HepG2 (cell line): Measurements from ENCODE around the gene AKAP6. TPM values are rescaled to one million over a fixed set of nuclear protein-coding genes. Genes with fewer than 3 reads are reported as not detected.

Source experiments
- ATAC-seq: fragments of 200-7000 bp; cut with Tn5 transposase; 3 replicates; pipeline ENCODE4 v1.9.1; 2020; ENCODE audit warnings: mild to moderate bottlenecking, moderate library complexity
- BruUV-seq: library from RNA; stranded (reverse); fragments of 400-500 nt; replicated peaks from 2 replicates; lab custom pipeline; 2021; lab: Mats Ljungman, UMichigan
- CTCF ChIA-PET: fragments of 300-600 bp; formaldehyde crosslinking; extraction: SDS; loops from one replicate; lab custom pipeline; 2021; ENCODE audit warnings: low total read pairs, inconsistent platforms, low intra/inter-chr PET ratio; lab: Yijun Ruan, JAX
- POLR2A ChIA-PET: fragments of 350-600 bp; sonication (Branson Sonifier 250); formaldehyde crosslinking; loops from one replicate; lab custom pipeline; 2020; ENCODE audit warnings: antibody characterized with exemption, inconsistent platforms; lab: Yijun Ruan, JAX
- DNase-seq: peaks from one replicate; pipeline ENCODE4 v3.0.0-alpha.2; 2015; ENCODE audit warnings: low spot score
- FAIRE-seq: peaks from 3 replicates; lab custom pipeline; 2011; peaks lifted over from hg19 to GRCh38; lab: Jason Lieb, UNC
- H2AFZ ChIP-seq: one replicate; pipeline ENCODE4 v1.6.1; 2011; ENCODE audit warnings: low read length, inconsistent platforms
- H3K27ac ChIP-seq: fragments of 300-600 bp; 3 replicates; pipeline ENCODE4 v1.8.0; 2011; ENCODE audit warnings: mixed run types, mild to moderate bottlenecking, mixed read lengths, low read length, inconsistent platforms; ENCODE audit not compliant: insufficient read depth; ENCODE audit errors: extremely low read length
- H3K27me3 ChIP-seq, 2 experiments: fragments of 200-600 bp in 1 of 2; 2 replicates in 1 of 2; 3 replicates in 1 of 2; pipeline versions ENCODE4 v1.6.0 to v1.8.0; 2011; ENCODE audit warnings: low read length in 2 of 2, mild to moderate bottlenecking in 2 of 2, moderate library complexity in 2 of 2, inconsistent platforms in 1 of 2; ENCODE audit not compliant: insufficient read depth in 2 of 2, control insufficient read depth in 1 of 2
- H3K36me3 ChIP-seq, 2 experiments: fragments of 200-600 bp in 1 of 2; replicated peaks in 1 of 2; 2 replicates in 1 of 2; 3 replicates in 1 of 2; pipeline versions ENCODE4 v1.5.1 to v1.8.0; 2011; ENCODE audit warnings: low read length in 2 of 2, inconsistent platforms in 1 of 2; ENCODE audit not compliant: insufficient read depth in 2 of 2, control insufficient read depth in 1 of 2
- H3K4me1 ChIP-seq: 2 replicates; pipeline ENCODE4 v1.5.1; 2012; ENCODE audit warnings: low read length, inconsistent platforms; ENCODE audit not compliant: insufficient read depth
- H3K4me2 ChIP-seq: 2 replicates; pipeline ENCODE4 v1.6.0; 2011; ENCODE audit warnings: low read depth, low read length, inconsistent platforms
- H3K4me3 ChIP-seq, 3 experiments: fragments of 200-600 bp in 1 of 3; sonication (generic), shearing (Covaris generic) in 1 of 3; replicated peaks in 1 of 3; 2 replicates each; pipeline ENCODE4 v1.5.1; 2011 to 2016; ENCODE audit warnings: low read length in 3 of 3, inconsistent platforms in 2 of 3, low read depth in 2 of 3, mild to moderate bottlenecking in 2 of 3, control low read depth in 1 of 3, mixed read lengths in 1 of 3; ENCODE audit not compliant: insufficient read depth in 1 of 3
- H3K79me2 ChIP-seq: one replicate; pipeline ENCODE4 v1.6.1; 2011; ENCODE audit warnings: low read length, inconsistent platforms; ENCODE audit not compliant: insufficient read depth
- H3K9ac ChIP-seq: 2 replicates; pipeline ENCODE4 v1.6.0; 2011; ENCODE audit warnings: mild to moderate bottlenecking, low read depth, low read length, inconsistent platforms; ENCODE audit not compliant: insufficient read depth
- H3K9me3 ChIP-seq: 2 replicates; pipeline ENCODE4 v1.5.1; 2012; ENCODE audit warnings: mild to moderate bottlenecking, low read length
- H4K20me1 ChIP-seq: 2 replicates; pipeline ENCODE4 v1.6.0; 2011; ENCODE audit warnings: inconsistent platforms, mild to moderate bottlenecking, low read length, moderate library complexity; ENCODE audit not compliant: insufficient read depth
- CHCHD3 ChIP-seq: sonication (generic); formaldehyde crosslinking; IDR thresholded peaks from 2 replicates; pipeline ENCODE4 v1.8.0; 2022; ENCODE audit warnings: mild to moderate bottlenecking, missing genetic modification reagents, moderate library complexity
- GABPA ChIP-seq, 2 experiments: IDR thresholded peaks; 2 replicates each; pipeline ENCODE4 v1.6.1; 2011 to 2016; ENCODE audit warnings: low read depth in 2 of 2, low read length in 1 of 2, missing biosample characterization in 1 of 2, missing genetic modification characterization in 1 of 2
- GATAD2A ChIP-seq: IDR thresholded peaks from 2 replicates; pipeline ENCODE4 v1.6.1; 2016
- KLF6 ChIP-seq: IDR thresholded peaks from 2 replicates; pipeline ENCODE4 v1.8.0; 2016; ENCODE audit warnings: missing biosample characterization, missing genetic modification reagents
- PCBP1 ChIP-seq: fragments of 200-400 bp; formaldehyde crosslinking; IDR thresholded peaks from 2 replicates; pipeline ENCODE4 v1.6.1; 2017; ENCODE audit warnings: mild to moderate bottlenecking, low read depth, low read length, borderline replicate concordance
- RXRA ChIP-seq: sonication (generic); formaldehyde crosslinking; IDR thresholded peaks from 2 replicates; pipeline ENCODE4 v1.5.1; 2020; ENCODE audit warnings: missing genetic modification reagents
- SUZ12 ChIP-seq: fragments of 150-350 bp; IDR thresholded peaks from 2 replicates; pipeline ENCODE4 v1.6.1; 2014; ENCODE audit warnings: low read depth, low read length
- TBX2 ChIP-seq: sonication (generic); formaldehyde crosslinking; IDR thresholded peaks from 2 replicates; pipeline ENCODE4 v1.5.0; 2020; ENCODE audit warnings: missing genetic modification reagents, mild to moderate bottlenecking, borderline replicate concordance
- ZNF101 ChIP-seq: sonication (generic); formaldehyde crosslinking; IDR thresholded peaks from 2 replicates; pipeline ENCODE4 v1.4.0; 2020; ENCODE audit warnings: mild to moderate bottlenecking, low read depth, missing genetic modification reagents, borderline replicate concordance
- ZNF367 ChIP-seq: sonication (generic); formaldehyde crosslinking; IDR thresholded peaks from 2 replicates; pipeline ENCODE4 v1.4.0; 2020; ENCODE audit warnings: missing genetic modification reagents, borderline replicate concordance
- ZNF530 ChIP-seq: sonication (generic); formaldehyde crosslinking; IDR thresholded peaks from 2 replicates; pipeline ENCODE4 v1.5.0; 2020; ENCODE audit warnings: low read depth, mild to moderate bottlenecking, missing genetic modification reagents
- ZNF724P ChIP-seq: sonication (generic); formaldehyde crosslinking; IDR thresholded peaks from 2 replicates; pipeline ENCODE4 v1.8.0; 2022; ENCODE audit warnings: missing genetic modification reagents, borderline replicate concordance
- in situ Hi-C: cut with HindIII; loops from 2 replicates; pipeline ENCODE4 v1.10.0; 2017; ENCODE audit warnings: low pct_unique_long_range_greater_than_20kb; ENCODE audit not compliant: extremely low pct_ligation_motif_present
- intact Hi-C: fragments of 100-400 bp; cut with micrococcal nuclease; formaldehyde crosslinking; loops from one replicate; pipeline ENCODE4 v1.10.0; 2022; ENCODE audit not compliant: unreplicated experiment
- polyA plus RNA-seq, 8 experiments: library from polyadenylated mRNA; depleted of rRNA in 3 of 8; stranded (reverse) in 7 of 8; unstranded in 1 of 8; fragments of >200 nt; fragmentation: Illumina TruSeq in 4 of 8; extraction: Trizol in 4 of 8; gene quantifications; 2 replicates each; pipeline versions ENCODE4 v1.2.1 to v1.2.3, GENCODE V29; 2011 to 2016; ENCODE audit warnings: low read depth in 4 of 8, missing spikeins in 1 of 8, mixed read lengths in 1 of 8; ENCODE audit not compliant: insufficient read depth in 1 of 8
- total RNA-seq, 5 experiments: library from RNA; depleted of rRNA; stranded (reverse); fragments of >200 nt; fragmentation: Illumina TruSeq; extraction: Trizol; gene quantifications; 2 replicates each; pipeline ENCODE4 v1.2.3, GENCODE V29; 2016; ENCODE audit warnings: low read depth in 1 of 5
- TF ChIP-seq, protein P1 (sequence below), 2 experiments: fragments of 450-650 bp in 1 of 2; sonication (generic) in 1 of 2; formaldehyde crosslinking in 1 of 2; IDR thresholded peaks; 2 replicates each; pipeline versions ENCODE4 v1.6.1 to v1.8.0; 2016 to 2022; ENCODE audit warnings: antibody characterized with exemption in 1 of 2, mild to moderate bottlenecking in 1 of 2, missing genetic modification reagents in 1 of 2

Gene AKAP6
- total and polyA plus RNA-seq, 2 of the 13 experiments (the other 11 are each of a cell fraction or from before 2014, with no cell fraction given) = 1.4 TPM

DNA sequence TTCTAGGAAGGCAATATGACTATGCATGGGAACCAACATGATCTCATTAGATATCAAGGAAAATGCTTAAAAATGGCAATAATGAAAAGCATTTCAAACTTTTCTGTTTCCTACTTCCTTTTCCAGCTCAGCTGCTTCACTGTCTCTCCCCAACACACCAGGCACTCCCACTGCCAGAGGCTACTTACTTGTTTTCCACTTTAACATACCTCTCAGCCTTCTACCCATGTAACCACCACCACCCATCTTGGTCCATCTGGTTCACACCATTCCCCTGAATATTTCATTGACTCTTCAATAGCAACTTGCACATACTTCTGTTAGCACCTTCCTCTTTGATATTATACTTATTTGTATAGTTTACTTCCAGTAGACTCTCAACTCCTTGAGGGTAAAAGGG, 441.3 kb downstream of the AKAP6 start:
- Histone ChIP-seq H3K27ac (no peak overlapping the region), H3K4me1 (no peaks in the 10 kb centered on the region), H3K9ac (no peak overlapping the region), H3K9me3 (peaks cover 91% of the 10 kb centered on the region), H3K36me3 (no peaks in the 10 kb centered on the region), H3K4me2 (no peak overlapping the region), H3K4me3 (no peak overlapping the region), H4K20me1 (no peaks in the 10 kb centered on the region), H2AFZ (no peak overlapping the region)
- ChIA-PET CTCF (no interaction called here), POLR2A (no interaction called here)
- FAIRE-seq (no peak), DNase-seq (no peak)
- intact Hi-C loops = no loop called here
- no TSS peak for BruUV-seq
- TF ChIP-seq CHCHD3 = no peak
- TF ChIP-seq PCBP1 = no peak
- no peak for TF ChIP-seq RXRA
- no peak for TF ChIP-seq ZNF724P (CRISPR knock-in tag)
- TF ChIP-seq ZNF101 = no peak
- TF ChIP-seq GATAD2A = no peak
- TF ChIP-seq, protein P1, sequence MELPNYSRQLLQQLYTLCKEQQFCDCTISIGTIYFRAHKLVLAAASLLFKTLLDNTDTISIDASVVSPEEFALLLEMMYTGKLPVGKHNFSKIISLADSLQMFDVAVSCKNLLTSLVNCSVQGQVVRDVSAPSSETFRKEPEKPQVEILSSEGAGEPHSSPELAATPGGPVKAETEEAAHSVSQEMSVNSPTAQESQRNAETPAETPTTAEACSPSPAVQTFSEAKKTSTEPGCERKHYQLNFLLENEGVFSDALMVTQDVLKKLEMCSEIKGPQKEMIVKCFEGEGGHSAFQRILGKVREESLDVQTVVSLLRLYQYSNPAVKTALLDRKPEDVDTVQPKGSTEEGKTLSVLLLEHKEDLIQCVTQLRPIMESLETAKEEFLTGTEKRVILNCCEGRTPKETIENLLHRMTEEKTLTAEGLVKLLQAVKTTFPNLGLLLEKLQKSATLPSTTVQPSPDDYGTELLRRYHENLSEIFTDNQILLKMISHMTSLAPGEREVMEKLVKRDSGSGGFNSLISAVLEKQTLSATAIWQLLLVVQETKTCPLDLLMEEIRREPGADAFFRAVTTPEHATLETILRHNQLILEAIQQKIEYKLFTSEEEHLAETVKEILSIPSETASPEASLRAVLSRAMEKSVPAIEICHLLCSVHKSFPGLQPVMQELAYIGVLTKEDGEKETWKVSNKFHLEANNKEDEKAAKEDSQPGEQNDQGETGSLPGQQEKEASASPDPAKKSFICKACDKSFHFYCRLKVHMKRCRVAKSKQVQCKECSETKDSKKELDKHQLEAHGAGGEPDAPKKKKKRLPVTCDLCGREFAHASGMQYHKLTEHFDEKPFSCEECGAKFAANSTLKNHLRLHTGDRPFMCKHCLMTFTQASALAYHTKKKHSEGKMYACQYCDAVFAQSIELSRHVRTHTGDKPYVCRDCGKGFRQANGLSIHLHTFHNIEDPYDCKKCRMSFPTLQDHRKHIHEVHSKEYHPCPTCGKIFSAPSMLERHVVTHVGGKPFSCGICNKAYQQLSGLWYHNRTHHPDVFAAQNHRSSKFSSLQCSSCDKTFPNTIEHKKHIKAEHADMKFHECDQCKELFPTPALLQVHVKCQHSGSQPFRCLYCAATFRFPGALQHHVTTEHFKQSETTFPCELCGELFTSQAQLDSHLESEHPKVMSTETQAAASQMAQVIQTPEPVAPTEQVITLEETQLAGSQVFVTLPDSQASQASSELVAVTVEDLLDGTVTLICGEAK (IDR thresholded peaks at IDR 0.05) = no peak
- TF ChIP-seq, protein P1 (CRISPR knock-in tag; IDR thresholded peaks at IDR 0.05) = no peak
- no peak for TF ChIP-seq TBX2 (CRISPR knock-in tag)
- TF ChIP-seq ZNF530 (CRISPR knock-in tag) = no peak
- TF ChIP-seq KLF6 (CRISPR knock-in tag) = no peak
- TF ChIP-seq SUZ12 = no peak
- no peak for TF ChIP-seq GABPA (IDR thresholded peaks at IDR 0.05; ENCODE audit: low read depth, low read length)
- TF ChIP-seq GABPA (CRISPR knock-in tag; IDR thresholded peaks at IDR 0.05; ENCODE audit: low read depth) = no peak
- TF ChIP-seq ZNF367 = no peak
- TF ChIP-seq, all 625 proteins: peak for 0
- Histone ChIP-seq H3K79me2 (no peaks in the 10 kb centered on the region), H3K27me3 (no peaks in the 10 kb centered on the region)
- in situ Hi-C loops = no loop called here
- no peak for ATAC-seq
